GM18951 (cell line): ENCODE results near the gene MVB12B.

Experiments
- POLR2A ChIP-seq: IDR thresholded peaks from 4 replicates; pipeline ENCODE4 v1.6.1; 2011; ENCODE audit warnings: mild to moderate bottlenecking; ENCODE audit not compliant: insufficient read length, insufficient read depth; ENCODE audit errors: extremely low read depth
- in situ Hi-C: fragments of 300-500 bp; cut with MboI; formaldehyde crosslinking; loops from one replicate; pipeline ENCODE4 v1.12.0; 2022; ENCODE audit warnings: low sequenced_read_pairs, mixed read lengths, inconsistent platforms; ENCODE audit not compliant: unreplicated experiment

Gene MVB12B

DNA sequence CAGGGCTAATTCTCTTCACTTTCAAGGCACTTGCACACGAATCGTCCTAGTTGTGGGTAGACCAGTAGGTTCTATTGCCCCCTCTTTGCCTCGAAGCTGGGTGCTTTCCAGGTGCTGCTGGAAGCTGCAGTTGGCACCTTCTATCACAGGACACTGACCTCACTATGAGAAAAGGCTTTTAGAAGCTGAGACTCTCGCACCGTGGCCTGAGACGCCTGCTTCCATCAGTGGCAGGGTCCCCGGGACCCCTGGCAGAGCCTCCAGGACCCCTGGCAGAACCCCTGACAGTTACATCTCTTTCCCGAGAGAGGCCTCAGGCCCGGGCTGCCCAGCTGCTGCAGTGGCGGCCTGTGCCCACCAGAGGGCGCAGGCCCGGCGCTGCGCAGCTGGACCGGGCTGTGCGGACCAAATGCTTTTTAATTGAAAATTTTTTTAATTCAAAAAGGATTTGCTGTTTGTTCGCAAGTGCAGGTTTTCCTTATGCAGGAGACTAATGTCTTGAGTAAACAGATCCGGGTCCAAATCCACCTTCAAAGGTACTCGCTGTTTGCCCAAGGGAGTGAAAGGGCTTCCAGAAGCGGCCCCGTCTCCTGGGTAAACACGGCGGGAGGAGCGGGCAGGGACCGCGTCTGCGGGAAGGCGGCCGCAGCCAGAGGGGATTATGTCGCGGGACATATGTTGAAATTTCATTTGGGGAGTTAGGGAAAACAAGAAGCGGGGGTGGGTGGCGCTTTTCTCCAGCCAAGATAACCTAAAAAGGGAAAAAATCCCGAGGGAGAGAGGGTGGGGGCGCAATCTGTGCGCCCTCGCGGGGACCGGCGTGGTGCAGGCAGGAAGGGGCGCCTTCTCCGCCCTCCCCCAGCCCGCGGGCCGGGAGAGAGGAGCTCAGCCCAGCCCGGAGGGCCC is 172.6 kb downstream of the MVB12B start:
- no peak for TF ChIP-seq POLR2A
- in situ Hi-C loops = loop anchor here (25.0 kb wide), 1 partner anchor 187 kb away; no protein-coding TSS in a partner anchor

DNA sequence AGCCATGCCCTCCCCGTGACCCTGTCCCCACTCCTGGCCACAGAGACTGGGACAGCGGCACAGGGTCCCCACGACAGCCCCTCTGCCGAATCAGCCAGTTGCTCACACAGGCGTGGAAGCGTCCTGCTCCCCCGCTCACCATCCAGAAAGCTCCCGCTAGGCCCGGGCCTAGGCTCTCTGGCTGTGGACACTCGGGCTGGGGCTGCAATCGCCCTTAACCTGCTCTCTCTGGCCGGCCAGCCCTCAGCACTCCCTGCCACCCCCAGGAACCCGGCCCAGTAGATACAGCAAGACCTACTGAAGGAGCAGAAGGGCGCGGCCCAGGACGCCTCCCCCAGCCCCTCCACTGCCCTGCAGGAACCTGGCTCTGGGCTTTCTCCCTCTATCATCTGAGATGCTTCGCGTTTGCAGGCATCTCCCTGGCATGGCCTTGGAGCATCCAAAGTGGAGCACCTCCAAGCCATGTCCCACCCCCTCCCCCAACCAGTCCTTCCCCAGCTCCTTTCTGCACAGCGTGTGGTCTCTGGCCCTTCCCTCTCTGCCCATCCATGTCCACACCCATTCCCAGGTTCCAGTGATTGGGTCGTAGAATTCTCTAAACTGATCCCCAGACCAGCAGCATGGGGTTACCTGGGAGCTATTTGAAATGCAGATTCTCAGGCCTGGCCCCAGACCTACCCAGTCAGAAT is 173.4 kb downstream of the MVB12B start:
- TF ChIP-seq POLR2A = no peak
- in situ Hi-C loops = loop anchor here (25.0 kb wide), 1 partner anchor 188 kb away; no protein-coding TSS in a partner anchor

DNA sequence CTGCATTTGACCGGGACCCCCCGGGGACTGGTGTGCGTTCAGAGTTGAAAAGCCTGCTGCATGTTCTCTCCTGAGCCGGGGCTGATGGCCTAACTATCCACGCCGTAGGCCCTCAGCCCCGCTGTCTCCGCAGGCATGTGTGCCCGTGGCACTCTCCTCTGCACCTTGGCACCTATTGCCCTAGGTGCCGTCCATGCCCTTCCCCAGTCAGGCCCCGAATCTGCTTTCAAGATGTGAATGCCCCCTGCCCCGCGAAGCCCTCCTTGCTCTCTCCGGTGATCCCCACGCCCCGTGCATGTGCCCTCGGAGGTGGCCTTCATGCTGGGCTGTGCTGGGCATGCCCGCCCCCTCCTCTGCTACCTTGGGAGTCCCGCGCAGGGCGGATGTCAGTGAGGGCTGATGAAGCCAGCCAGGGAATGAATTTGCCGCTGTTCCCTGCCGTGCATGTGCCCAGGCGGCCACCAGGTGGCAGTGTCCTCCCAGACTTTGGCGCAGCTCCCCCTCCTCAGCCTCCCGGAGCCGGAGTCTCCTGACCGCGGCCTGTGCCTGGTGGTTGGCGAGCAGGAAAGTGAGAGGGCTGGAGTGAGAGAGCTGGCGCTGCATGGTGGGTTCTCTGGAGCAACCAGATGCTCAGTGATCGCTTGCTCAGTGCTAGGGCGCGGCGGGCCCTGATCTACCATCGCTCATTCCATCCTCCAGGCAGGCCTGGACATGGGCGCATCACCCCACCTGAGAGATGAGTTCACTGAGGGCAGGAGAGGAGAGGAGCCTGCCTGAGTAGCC is 174.2 kb downstream of the MVB12B start:
- in situ Hi-C loops = no loop called here

DNA sequence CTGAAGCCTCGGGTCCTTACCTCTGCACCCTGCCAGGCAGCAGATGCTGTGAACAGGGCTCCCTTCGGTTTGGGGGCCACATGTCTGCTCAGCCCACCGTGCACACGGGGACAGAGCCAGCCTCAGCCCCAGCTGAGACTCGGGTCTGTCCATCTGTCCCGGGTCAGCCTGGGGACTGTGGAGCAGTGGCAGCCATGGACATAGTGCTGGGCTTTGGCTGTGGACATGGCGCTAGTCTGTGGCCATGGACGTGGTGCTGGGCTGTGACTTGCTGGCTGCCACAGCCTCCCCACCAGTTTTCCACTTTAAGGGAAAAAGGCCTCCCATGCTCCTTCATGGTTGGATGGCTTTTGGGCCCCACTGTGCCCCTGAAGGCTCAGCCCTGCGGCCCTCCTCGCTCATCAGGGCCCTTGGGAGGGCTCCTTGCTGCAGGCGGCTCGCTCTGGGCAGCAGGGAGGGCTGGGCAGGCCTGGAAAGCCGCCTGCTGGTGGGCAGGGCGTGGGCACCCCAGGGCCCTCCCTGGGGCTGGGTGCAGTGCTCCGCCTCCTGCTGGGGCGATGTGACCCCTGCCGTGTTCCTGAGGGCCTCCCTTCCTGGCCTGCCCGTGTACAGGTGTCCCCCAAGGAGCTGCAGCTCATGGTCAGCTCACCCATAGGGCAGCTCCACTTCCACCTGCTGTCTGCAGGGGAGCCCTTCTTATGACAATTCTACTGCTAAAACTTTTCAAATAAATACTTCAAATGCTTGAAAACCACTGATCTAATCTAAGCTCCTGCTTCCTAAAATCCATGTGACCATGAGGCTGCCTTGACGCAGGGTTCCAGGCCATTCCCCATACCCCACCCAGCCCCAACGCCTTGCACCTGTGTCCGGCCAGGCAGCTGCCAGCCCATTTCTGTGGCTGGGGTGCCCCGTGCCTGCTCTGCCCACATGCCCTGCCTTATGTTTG is 175.0 kb downstream of the MVB12B start:
- in situ Hi-C loops = no loop called here
- no peak for TF ChIP-seq POLR2A

More for the DNA sequence above, 174.2 kb downstream of the MVB12B start:
- TF ChIP-seq POLR2A = no peak

DNA sequence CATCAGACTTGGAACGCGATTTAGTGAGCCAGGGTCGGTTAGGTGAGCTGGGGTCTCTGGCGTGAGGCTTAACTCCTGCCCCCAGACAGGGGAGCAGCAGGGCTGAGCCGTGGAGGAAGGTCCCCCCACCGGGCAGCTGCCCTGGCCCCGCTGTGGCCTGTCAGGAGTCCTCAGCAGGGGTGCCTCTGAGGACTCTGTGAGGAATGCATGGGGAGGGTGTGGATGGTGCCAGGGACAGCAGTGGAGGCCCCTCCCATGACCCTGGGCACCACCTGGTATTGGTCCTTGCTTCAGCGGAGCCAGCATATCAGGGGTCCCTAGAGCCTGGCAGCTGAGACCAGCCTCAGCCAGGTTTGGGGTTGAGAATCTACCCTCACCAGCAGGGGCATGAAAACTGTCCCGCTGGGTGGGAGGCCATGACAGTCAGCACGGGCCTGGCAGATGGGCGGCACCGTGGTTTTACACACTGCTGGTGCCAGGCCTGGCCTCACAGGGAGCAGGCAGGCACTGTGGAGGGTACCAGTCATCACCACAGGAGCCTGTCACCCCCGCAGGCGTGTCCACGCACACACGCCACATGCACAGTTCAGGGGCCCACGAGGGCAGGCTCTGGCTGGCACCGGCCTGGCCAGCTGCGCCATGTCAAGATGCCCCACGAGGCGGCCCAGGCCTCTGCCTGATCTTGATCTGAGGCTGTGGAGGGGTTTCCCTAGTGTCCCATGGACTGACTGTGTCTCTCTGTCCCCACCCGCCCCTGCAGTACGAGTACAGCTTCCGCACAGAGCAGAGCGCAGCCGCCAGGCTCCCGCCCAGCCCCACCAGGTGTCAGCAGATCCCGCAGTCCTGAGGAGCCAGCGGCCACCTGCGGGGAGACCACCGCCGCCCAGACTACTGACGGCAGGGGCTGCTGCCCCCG is 176.0 kb downstream of the MVB12B start:
- TF ChIP-seq POLR2A = no peak
- in situ Hi-C loops = no loop called here

DNA sequence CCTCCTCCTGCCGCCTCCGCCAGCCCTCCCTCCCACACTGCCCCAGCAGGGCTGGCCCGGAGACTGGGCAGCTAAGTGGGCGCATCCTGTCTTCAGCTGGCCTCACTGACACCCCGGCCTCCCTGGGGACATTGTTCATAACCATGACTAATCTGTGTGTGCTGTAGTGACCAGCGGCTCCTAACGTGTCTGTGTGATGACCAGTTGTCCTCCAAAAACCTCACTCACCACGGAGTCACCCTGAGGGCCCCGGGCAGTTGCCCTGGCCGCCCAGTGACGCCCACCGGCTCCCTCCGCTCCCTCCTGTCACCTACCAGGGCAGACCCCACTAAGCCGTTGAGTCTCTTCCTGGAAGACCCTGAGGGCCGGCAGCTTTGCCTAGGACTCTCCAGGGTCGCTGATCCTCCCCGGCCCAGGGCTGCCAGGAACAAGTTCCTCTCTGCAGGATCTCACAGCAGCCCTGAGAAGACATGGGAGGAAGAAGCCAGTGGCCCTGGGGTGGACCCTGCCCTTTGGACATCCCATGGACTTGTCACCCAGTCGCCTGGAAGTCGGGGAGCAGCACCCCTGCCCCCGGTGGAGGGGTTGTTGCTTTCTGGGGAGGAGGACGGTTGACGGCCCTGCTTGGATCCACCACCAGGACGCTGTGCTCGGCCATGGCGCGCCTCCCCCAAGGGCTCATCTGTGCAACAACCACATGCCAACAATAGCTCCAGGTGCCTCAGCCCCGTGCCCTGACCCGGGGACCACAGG is 176.9 kb downstream of the MVB12B start:
- in situ Hi-C loops = no loop called here
- no peak for TF ChIP-seq POLR2A

DNA sequence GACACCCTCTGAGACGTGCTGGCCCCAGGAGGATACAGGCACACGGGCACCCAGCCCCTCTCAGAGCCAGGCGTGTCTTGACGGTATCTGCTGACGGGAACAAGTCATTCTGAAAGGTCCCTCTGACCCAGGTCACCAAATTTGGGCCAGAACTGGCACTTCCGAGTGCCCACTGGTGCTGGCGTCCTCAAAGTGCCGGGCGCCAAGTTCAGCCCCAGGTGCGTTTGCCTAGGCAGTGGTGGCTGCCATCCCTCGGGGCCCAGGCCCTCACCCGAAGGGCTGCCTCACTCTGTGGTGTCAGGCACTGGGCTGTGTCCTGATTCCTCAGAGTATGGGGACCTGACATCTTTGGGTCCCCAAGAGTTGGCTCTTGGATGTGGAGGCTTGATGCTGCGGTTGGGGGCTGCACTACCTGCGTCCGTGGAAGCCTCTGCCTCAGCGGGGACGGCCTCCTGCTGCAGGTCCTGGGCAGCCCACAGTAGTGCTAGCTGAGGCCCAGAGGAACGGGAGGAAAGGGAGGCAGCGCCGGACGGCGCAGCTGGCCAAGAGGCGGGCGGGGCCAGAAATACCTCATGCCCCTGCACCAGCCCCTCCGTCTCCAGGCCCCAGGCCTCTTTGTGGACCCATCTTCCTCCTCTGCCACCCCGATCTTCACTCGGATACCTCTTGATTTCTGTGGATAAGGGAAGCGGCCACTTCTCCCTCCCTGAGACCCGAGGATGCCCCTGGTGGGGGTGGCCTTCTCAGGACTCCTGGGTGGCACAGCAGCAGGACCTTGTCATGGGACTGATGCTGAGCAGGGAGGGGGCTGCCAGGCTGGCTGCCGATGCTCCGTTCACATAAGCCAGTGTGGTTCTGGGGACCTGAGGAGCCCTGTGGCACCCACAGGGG is 177.7 kb downstream of the MVB12B start:
- in situ Hi-C loops = no loop called here
- no peak for TF ChIP-seq POLR2A

DNA sequence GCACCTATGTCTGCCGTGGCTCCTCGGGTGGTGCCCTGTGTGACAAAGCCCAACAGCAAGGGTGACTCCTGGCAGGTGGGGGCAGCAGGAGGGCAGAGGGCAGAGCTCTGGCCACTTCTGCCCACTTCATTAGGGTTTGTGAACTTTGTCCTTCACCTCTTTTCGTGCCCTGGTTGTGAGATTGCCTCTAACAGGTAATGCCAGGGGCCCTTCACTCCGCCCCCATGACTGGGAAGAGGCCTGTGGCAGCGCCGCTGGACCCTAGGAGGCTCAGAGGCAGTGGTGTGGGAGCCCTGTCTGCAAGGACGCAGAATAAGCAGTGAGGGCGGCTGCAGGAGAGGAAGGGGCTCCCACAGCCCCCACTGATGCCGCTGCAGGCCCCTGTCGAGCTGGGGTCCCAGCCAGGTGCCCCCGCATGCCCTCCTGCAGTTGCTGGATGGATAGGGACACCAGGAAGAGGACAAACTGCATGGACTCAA is 178.4 kb downstream of the MVB12B start:
- no peak for TF ChIP-seq POLR2A
- in situ Hi-C loops = no loop called here

DNA sequence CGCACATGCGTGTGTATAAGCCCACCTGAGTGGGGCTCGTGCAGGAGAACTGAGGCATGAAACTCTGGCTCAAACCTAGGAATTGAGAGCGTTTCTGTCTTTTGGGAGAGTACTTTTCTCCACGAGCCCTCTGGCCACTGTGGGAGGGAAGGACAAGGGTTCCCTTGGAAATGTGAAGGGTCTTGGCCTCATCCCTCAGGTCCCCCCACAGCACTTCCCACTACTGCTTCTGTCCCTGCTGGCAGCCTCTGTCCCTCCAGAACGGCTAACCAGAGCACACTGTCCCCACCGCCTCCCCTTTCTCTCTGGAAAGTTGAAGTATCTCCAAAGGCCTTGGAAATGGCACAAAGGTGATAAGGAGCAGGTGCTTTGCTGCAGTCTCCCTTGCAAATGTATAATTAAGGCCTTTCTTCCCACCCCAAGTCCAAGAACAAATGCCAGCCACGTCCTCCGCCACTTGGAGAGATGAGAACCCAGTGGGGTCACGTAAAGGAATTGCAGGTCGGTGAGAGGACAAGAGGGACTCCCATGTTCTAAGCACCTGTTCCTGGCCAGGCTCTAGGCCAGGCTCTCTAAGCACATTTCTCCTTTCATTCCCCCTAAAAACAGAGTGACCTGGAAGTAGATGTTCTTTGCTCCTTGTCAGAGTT is 179.2 kb downstream of the MVB12B start:
- in situ Hi-C loops = no loop called here
- no peak for TF ChIP-seq POLR2A
